ENCODE data around the gene LNX1. TPM values are rescaled to one million over a fixed set of nuclear protein-coding genes. Genes with fewer than 3 reads are reported as not detected.

LNX1 gene
- total RNA-seq, 1 donor from 2014 or later, result not detected

GRCh38 chr4:53529025-53529424, 62.3 kb downstream of the LNX1 start:
- H3K27ac Mint-ChIP-seq, result no peak overlapping the region
- no peaks in the 10 kb centered on the region for H3K27me3 Mint-ChIP-seq
- POLR2A ChIA-PET, result no interaction called here
- no peak for TF ChIP-seq CTCF (IDR thresholded peaks at IDR 0.05)
- intact Hi-C loops (cut with micrococcal nuclease), result no loop called here
- no peaks in the 10 kb centered on the region for H3K36me3 Mint-ChIP-seq (ENCODE audit: low read depth)
- CTCF ChIA-PET, result no interaction called here
- H3K9me3 Mint-ChIP-seq, result no peaks in the 10 kb centered on the region
- ATAC-seq (ENCODE audit: low read depth) (no peak), DNase-seq (no peak)
- H3K4me1 Mint-ChIP-seq, result no peaks in the 10 kb centered on the region
- no peak overlapping the region for H3K4me3 Mint-ChIP-seq

- intact Hi-C loops (cut with micrococcal nuclease), result no loop called here
- DNase-seq (no peak), ATAC-seq (ENCODE audit: low read depth) (no peak)
- ChIA-PET POLR2A (no interaction called here), CTCF (no interaction called here)
- Mint-ChIP-seq H3K4me1 (no peaks in the 10 kb centered on the region), H3K36me3 (ENCODE audit: low read depth) (no peaks in the 10 kb centered on the region), H3K27ac (no peak overlapping the region), H3K9me3 (no peaks in the 10 kb centered on the region), H3K27me3 (no peaks in the 10 kb centered on the region), H3K4me3 (no peak overlapping the region)
- TF ChIP-seq CTCF (IDR thresholded peaks at IDR 0.05), result no peak
Measured at GRCh38 chr4:53527930-53528329, 63.4 kb downstream of the LNX1 start.

- Mint-ChIP-seq H3K4me3 (no peak overlapping the region), H3K9me3 (no peaks in the 10 kb centered on the region), H3K4me1 (no peaks in the 10 kb centered on the region), H3K36me3 (ENCODE audit: low read depth) (no peaks in the 10 kb centered on the region), H3K27me3 (no peaks in the 10 kb centered on the region), H3K27ac (no peak overlapping the region)
- POLR2A ChIA-PET, result no interaction called here
- intact Hi-C loops (cut with micrococcal nuclease), result no loop called here
- CTCF ChIA-PET, result no interaction called here
- no peak for DNase-seq
- no peak for TF ChIP-seq CTCF (IDR thresholded peaks at IDR 0.05)
- ATAC-seq (ENCODE audit: low read depth), result no peak
Measured at GRCh38 chr4:53527326-53527725, 64.0 kb downstream of the LNX1 start.

- H3K4me3 Mint-ChIP-seq, result no peak overlapping the region
- H3K27ac Mint-ChIP-seq, result no peak overlapping the region
- DNase-seq (no peak), ATAC-seq (ENCODE audit: low read depth) (no peak)
- H3K9me3 Mint-ChIP-seq, result no peaks in the 10 kb centered on the region
- TF ChIP-seq CTCF (IDR thresholded peaks at IDR 0.05), result no peak
- peaks cover 2% of the 10 kb centered on the region for H3K27me3 Mint-ChIP-seq
- H3K4me1 Mint-ChIP-seq, result no peaks in the 10 kb centered on the region
- intact Hi-C loops (cut with micrococcal nuclease), result no loop called here
- no peaks in the 10 kb centered on the region for H3K36me3 Mint-ChIP-seq (ENCODE audit: low read depth)
- ChIA-PET CTCF (no interaction called here), POLR2A (no interaction called here)
Measured at GRCh38 chr4:53522334-53522733, 69.0 kb downstream of the LNX1 start.

GRCh38 chr4:53520116-53520515, 71.2 kb downstream of the LNX1 start:
- H3K4me3 Mint-ChIP-seq, result no peak overlapping the region
- peaks cover 2% of the 10 kb centered on the region for H3K27me3 Mint-ChIP-seq
- H3K9me3 Mint-ChIP-seq, result no peaks in the 10 kb centered on the region
- ChIA-PET CTCF (no interaction called here), POLR2A (no interaction called here)
- intact Hi-C loops (cut with micrococcal nuclease), result no loop called here
- ATAC-seq (ENCODE audit: low read depth) (no peak), DNase-seq (no peak)
- no peaks in the 10 kb centered on the region for H3K4me1 Mint-ChIP-seq
- H3K27ac Mint-ChIP-seq, result no peak overlapping the region
- no peaks in the 10 kb centered on the region for H3K36me3 Mint-ChIP-seq (ENCODE audit: low read depth)
- TF ChIP-seq CTCF (IDR thresholded peaks at IDR 0.05), result no peak
